Endodermal cell (in vitro differentiated cells): ENCODE measurements around the gene MEF2A. TPM values are rescaled to one million over a fixed set of nuclear protein-coding genes. Genes with fewer than 3 reads are reported as not detected.

Source experiments
- DNase-seq: peaks from one replicate; pipeline ENCODE4 v3.0.0-alpha.2; 2017
- H3K27ac ChIP-seq: 2 replicates; pipeline ENCODE4 v1.5.1; 2013; ENCODE audit warnings: mild to moderate bottlenecking, low read depth, low read length, moderate library complexity
- H3K27me3 ChIP-seq: 2 replicates; pipeline ENCODE4 v1.6.1; 2013; ENCODE audit warnings: mild to moderate bottlenecking, low read length, moderate library complexity; ENCODE audit not compliant: insufficient read depth, control insufficient read depth, poor library complexity, severe bottlenecking
- H3K36me3 ChIP-seq: 2 replicates; pipeline ENCODE4 v1.7.0; 2013; ENCODE audit warnings: mild to moderate bottlenecking, low read length, moderate library complexity; ENCODE audit not compliant: control insufficient read depth, insufficient read depth
- H3K4me1 ChIP-seq: one replicate; pipeline ENCODE4 v1.7.0; 2013; ENCODE audit warnings: low read length; ENCODE audit not compliant: control insufficient read depth, insufficient read depth
- H3K4me3 ChIP-seq: 2 replicates; pipeline ENCODE4 v1.5.1; 2013; ENCODE audit warnings: mild to moderate bottlenecking, low read length, moderate library complexity
- H3K9ac ChIP-seq: 2 replicates; pipeline ENCODE4 v1.6.1; 2013; ENCODE audit warnings: mild to moderate bottlenecking, low read length, moderate library complexity; ENCODE audit not compliant: poor library complexity, severe bottlenecking; ENCODE audit errors: extremely low read depth
- H3K9me3 ChIP-seq: 2 replicates; pipeline ENCODE4 v1.6.1; 2013; ENCODE audit warnings: mild to moderate bottlenecking, low read length, moderate library complexity; ENCODE audit not compliant: control insufficient read depth
- H3K27ac Mint-ChIP-seq: 2 replicates; pipeline ENCODE4 v1.8.0; 2020; ENCODE audit warnings: mixed read lengths
- H3K27me3 Mint-ChIP-seq: 2 replicates; pipeline ENCODE4 v1.8.0; 2021; ENCODE audit warnings: mild to moderate bottlenecking, mixed read lengths; ENCODE audit not compliant: insufficient read depth
- H3K36me3 Mint-ChIP-seq: 2 replicates; pipeline ENCODE4 v1.8.0; 2020; ENCODE audit warnings: low read depth, mixed read lengths
- H3K4me1 Mint-ChIP-seq: 2 replicates; pipeline ENCODE4 v1.8.0; 2020; ENCODE audit warnings: mixed read lengths
- H3K4me3 Mint-ChIP-seq: 2 replicates; pipeline ENCODE4 v1.8.0; 2020; ENCODE audit warnings: mild to moderate bottlenecking, moderate library complexity, mixed read lengths
- H3K9me3 Mint-ChIP-seq: 2 replicates; pipeline ENCODE4 v1.8.0; 2020; ENCODE audit warnings: mild to moderate bottlenecking, mixed read lengths
- WGBS, 2 experiments: methylation state at CpG; one replicate each; pipeline versions ENCODE4 v1.1.5 to v1.1.7; 2013; ENCODE audit warnings: missing lambda C conversion rate in 2 of 2, mixed read lengths in 1 of 2; ENCODE audit not compliant: insufficient coverage in 1 of 2, insufficient read length in 1 of 2; 5-methylcytosine and 5-hydroxymethylcytosine counted together
- total RNA-seq, 2 donors: library from RNA; stranded (reverse); fragmentation: NEBNext Ultra II Directional in 1 of 2; extraction: Animal tissue kit (Norgen Biotek cat#: 25700) in 1 of 2; gene quantifications; 2 replicates in 1 of 2; 3 replicates in 1 of 2; pipeline ENCODE4 v1.2.1, GENCODE V29; 2021
- TF ChIP-seq, protein P1 (sequence below): fragments of 200-600 bp; sonication (generic); conservative IDR thresholded peaks from 2 replicates; pipeline ENCODE4 v1.5.0; 2021; ENCODE audit warnings: antibody characterized with exemption, mild to moderate bottlenecking

The MEF2A gene
- total RNA-seq, 2 donors from 2014 or later: 23.5 to 28.6 TPM

DNA sequence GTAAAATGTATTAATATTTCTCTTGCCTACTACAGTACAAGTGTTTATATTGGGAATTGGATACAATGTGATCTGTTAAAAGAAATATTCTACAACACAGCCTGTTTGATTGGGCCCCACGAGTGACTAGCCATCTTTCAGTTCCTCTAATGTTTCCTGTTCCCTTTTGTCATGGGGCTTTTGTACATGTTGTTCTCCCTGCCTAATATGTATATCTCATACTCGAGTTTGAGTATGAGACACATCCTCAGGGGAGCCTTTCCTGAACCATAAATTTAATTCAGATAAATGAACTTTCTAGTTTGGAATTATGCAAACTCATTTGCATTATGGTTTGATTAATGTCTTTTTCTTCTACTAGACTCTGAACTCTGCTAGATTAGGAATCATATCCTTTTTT lies 65.5 kb downstream of the MEF2A start:
- H3K27ac Mint-ChIP-seq: no peak overlapping the region
- H3K27me3 Mint-ChIP-seq: no peaks in the 10 kb centered on the region

DNA sequence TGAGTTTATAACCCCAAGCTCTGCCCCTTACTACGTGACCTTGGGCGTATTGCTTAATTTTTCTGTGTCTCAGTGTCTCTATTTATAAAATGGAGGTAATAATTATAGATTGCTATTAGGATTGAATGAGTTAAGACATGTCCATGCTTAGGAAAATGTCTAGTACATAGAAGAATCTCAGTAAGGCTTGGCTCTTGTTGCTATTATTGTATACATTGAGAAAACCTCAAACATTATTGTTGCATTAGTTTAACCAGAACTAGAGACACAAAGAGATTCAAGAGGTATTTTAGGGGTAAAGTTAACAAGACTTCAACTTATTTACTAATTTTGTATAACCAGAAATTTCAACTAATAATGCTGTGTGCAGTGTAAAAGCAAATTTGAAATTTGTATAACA lies 66.7 kb downstream of the MEF2A start:
- Mint-ChIP-seq H3K27ac (peak overlapping the region; percentile 79), H3K9me3 (peaks cover 27% of the 10 kb centered on the region), H3K27me3 (no peaks in the 10 kb centered on the region), H3K4me1 (peaks cover 25% of the 10 kb centered on the region), H3K4me3 (no peak overlapping the region), H3K36me3 (peaks cover 43% of the 10 kb centered on the region)
- H3K36me3 ChIP-seq: peaks cover 18% of the 10 kb centered on the region
- H3K9ac ChIP-seq: no peak overlapping the region
- 100% methylated on average over 2 of the region's 2 CpGs for WGBS, 2 experiments
- no peak overlapping the region for H3K27ac ChIP-seq
- DNase-seq: no peak
- H3K4me1 ChIP-seq: no peaks in the 10 kb centered on the region
- no peak overlapping the region for H3K4me3 ChIP-seq
- H3K9me3 ChIP-seq: peaks cover 10% of the 10 kb centered on the region
- TF ChIP-seq, protein P1, sequence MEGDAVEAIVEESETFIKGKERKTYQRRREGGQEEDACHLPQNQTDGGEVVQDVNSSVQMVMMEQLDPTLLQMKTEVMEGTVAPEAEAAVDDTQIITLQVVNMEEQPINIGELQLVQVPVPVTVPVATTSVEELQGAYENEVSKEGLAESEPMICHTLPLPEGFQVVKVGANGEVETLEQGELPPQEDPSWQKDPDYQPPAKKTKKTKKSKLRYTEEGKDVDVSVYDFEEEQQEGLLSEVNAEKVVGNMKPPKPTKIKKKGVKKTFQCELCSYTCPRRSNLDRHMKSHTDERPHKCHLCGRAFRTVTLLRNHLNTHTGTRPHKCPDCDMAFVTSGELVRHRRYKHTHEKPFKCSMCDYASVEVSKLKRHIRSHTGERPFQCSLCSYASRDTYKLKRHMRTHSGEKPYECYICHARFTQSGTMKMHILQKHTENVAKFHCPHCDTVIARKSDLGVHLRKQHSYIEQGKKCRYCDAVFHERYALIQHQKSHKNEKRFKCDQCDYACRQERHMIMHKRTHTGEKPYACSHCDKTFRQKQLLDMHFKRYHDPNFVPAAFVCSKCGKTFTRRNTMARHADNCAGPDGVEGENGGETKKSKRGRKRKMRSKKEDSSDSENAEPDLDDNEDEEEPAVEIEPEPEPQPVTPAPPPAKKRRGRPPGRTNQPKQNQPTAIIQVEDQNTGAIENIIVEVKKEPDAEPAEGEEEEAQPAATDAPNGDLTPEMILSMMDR: no peak
- no peaks in the 10 kb centered on the region for H3K27me3 ChIP-seq

More for the DNA sequence above, 65.5 kb downstream of the MEF2A start:
- TF ChIP-seq, protein P1: no peak
- Histone ChIP-seq H3K27ac (no peak overlapping the region), H3K9ac (no peak overlapping the region), H3K27me3 (no peaks in the 10 kb centered on the region), H3K36me3 (peaks cover 18% of the 10 kb centered on the region), H3K9me3 (peaks cover 9% of the 10 kb centered on the region), H3K4me1 (no peaks in the 10 kb centered on the region), H3K4me3 (no peak overlapping the region)
- H3K9me3 Mint-ChIP-seq: peaks cover 23% of the 10 kb centered on the region
- no peak for DNase-seq
- WGBS, 2 experiments: 59% methylated on average over 2 of the region's 2 CpGs; no CpG with 5 or more reads in 1 of the 2 experiments
- peaks cover 40% of the 10 kb centered on the region for H3K36me3 Mint-ChIP-seq
- peaks cover 25% of the 10 kb centered on the region for H3K4me1 Mint-ChIP-seq
- H3K4me3 Mint-ChIP-seq: no peak overlapping the region

DNA sequence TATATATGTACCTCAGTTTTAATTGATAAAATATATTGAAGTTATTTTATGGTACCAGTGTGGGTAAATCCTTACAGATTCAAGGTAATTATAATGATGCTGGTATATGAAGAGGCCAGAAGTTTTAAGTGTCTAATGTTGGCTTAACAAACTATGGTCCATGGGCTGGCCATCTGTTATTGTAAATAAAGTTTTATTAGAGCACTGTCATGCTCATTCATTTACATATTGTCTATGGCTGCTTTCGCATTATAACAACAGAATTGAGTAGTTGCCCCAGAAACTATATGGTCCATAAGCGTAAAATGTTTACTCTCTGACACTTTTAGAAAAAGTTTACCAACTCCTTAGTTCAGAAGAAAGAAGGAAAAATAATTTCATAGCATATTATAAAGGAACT lies 67.9 kb downstream of the MEF2A start:
- 89 to 100% methylated on average over 2 of the region's 2 CpGs for WGBS, 2 experiments
- Histone ChIP-seq H3K36me3 (peaks cover 18% of the 10 kb centered on the region), H3K9me3 (peaks cover 10% of the 10 kb centered on the region), H3K27ac (no peak overlapping the region), H3K9ac (no peak overlapping the region), H3K4me3 (no peak overlapping the region), H3K27me3 (no peaks in the 10 kb centered on the region), H3K4me1 (no peaks in the 10 kb centered on the region)
- peaks cover 48% of the 10 kb centered on the region for H3K36me3 Mint-ChIP-seq
- H3K4me1 Mint-ChIP-seq: peaks cover 15% of the 10 kb centered on the region
- H3K27ac Mint-ChIP-seq: no peak overlapping the region
- no peak for DNase-seq
- H3K27me3 Mint-ChIP-seq: no peaks in the 10 kb centered on the region
- H3K4me3 Mint-ChIP-seq: no peak overlapping the region
- TF ChIP-seq, protein P1: no peak
- H3K9me3 Mint-ChIP-seq: peaks cover 30% of the 10 kb centered on the region
